Astrocyte (in vitro differentiated cells and primary cell): ENCODE data around the gene AGBL4.

ENCODE experiments used
- CTCF ChIP-seq: IDR thresholded peaks from 2 replicates; pipeline ENCODE4 v1.5.1; 2011; ENCODE audit warnings: low read depth, mild to moderate bottlenecking, inconsistent platforms, low read length, moderate library complexity; ENCODE audit not compliant: insufficient read depth
- EZH2 ChIP-seq: IDR thresholded peaks from 2 replicates; pipeline ENCODE4 v1.6.1; 2012; ENCODE audit warnings: mild to moderate bottlenecking, low read length, inconsistent platforms; ENCODE audit not compliant: insufficient read depth

GRCh38 chr1:48775831-48776392, 1247.8 kb downstream of the AGBL4 start:
- TF ChIP-seq EZH2, result no peak
- TF ChIP-seq CTCF, result no peak
